GM12878 (cell line): ENCODE data around the gene HSD11B1. TPM values are rescaled to one million over a fixed set of nuclear protein-coding genes. Genes with fewer than 3 reads are reported as not detected.

Experiments
- BHLHE40 ChIP-seq, 2 experiments: fragments of 450-650 bp in 1 of 2; IDR thresholded peaks; 2 replicates each; pipeline ENCODE4 v1.6.1; 2011 to 2017; ENCODE audit warnings: low read depth in 2 of 2, borderline replicate concordance in 1 of 2, improper control_type of control experiment in 1 of 2, low read length in 1 of 2, mild to moderate bottlenecking in 1 of 2
- CBFB ChIP-seq: IDR thresholded peaks from 2 replicates; pipeline ENCODE4 v1.6.1; 2016; ENCODE audit warnings: antibody characterized with exemption, low read depth
- GATAD2B ChIP-seq: fragments of 450-650 bp; conservative IDR thresholded peaks from 2 replicates; pipeline ENCODE4 v1.6.1; 2017; ENCODE audit warnings: low read depth, mild to moderate bottlenecking, moderate library complexity
- IRF4 ChIP-seq: IDR thresholded peaks from 2 replicates; pipeline ENCODE4 v1.6.1; 2011; ENCODE audit warnings: low read depth, low read length
- KDM1A ChIP-seq: fragments of 200-600 bp; sonication (generic); IDR thresholded peaks from 2 replicates; pipeline ENCODE4 v1.6.1; 2016; ENCODE audit warnings: borderline replicate concordance
- MTA2 ChIP-seq: fragments of 450-650 bp; IDR thresholded peaks from 2 replicates; pipeline ENCODE4 v1.6.1; 2016; ENCODE audit warnings: low read depth, mild to moderate bottlenecking, moderate library complexity
- MTA3 ChIP-seq: IDR thresholded peaks from 2 replicates; pipeline ENCODE4 v1.6.1; 2012; ENCODE audit warnings: low read length, inconsistent platforms, borderline replicate concordance
- MXI1 ChIP-seq: fragments of 150-350 bp; IDR thresholded peaks from 2 replicates; pipeline ENCODE4 v1.6.1; 2011; ENCODE audit warnings: low read depth, mild to moderate bottlenecking, inconsistent platforms, low read length, improper control_type of control experiment
- NFXL1 ChIP-seq: fragments of 450-650 bp; IDR thresholded peaks from 2 replicates; pipeline ENCODE4 v1.6.1; 2017; ENCODE audit warnings: antibody characterized with exemption, mild to moderate bottlenecking, borderline replicate concordance
- NFYB ChIP-seq: IDR thresholded peaks from 2 replicates; pipeline ENCODE4 v1.6.1; 2011; ENCODE audit warnings: low read depth, mild to moderate bottlenecking, low read length, improper control_type of control experiment, moderate library complexity; ENCODE audit not compliant: insufficient read depth
- NR2F1 ChIP-seq: fragments of 450-650 bp; conservative IDR thresholded peaks from 2 replicates; pipeline ENCODE4 v1.6.1; 2017; ENCODE audit warnings: mild to moderate bottlenecking
- PAX5 ChIP-seq: IDR thresholded peaks from 2 replicates; pipeline ENCODE4 v1.6.1; 2011; ENCODE audit warnings: low read depth, low read length, borderline replicate concordance
- PML ChIP-seq: IDR thresholded peaks from 2 replicates; pipeline ENCODE4 v1.6.1; 2012; ENCODE audit warnings: low read length, inconsistent platforms
- RELA ChIP-seq: fragments of 450-650 bp; IDR thresholded peaks from 2 replicates; pipeline ENCODE4 v1.8.0; 2014; ENCODE audit warnings: borderline replicate concordance; ENCODE audit not compliant: partially characterized antibody
- SMAD1 ChIP-seq: fragments of 450-650 bp; IDR thresholded peaks from 2 replicates; pipeline ENCODE4 v1.6.1; 2018; ENCODE audit warnings: mild to moderate bottlenecking, low read depth; ENCODE audit not compliant: partially characterized antibody
- YBX1 ChIP-seq: fragments of 450-650 bp; IDR thresholded peaks from 2 replicates; pipeline ENCODE4 v1.6.1; 2016; ENCODE audit warnings: antibody characterized with exemption
- ZNF24 ChIP-seq: fragments of 450-650 bp; IDR thresholded peaks from 2 replicates; pipeline ENCODE4 v1.6.1; 2017; ENCODE audit warnings: antibody characterized with exemption, mild to moderate bottlenecking
- ZNF622 ChIP-seq: fragments of 450-650 bp; IDR thresholded peaks from 2 replicates; pipeline ENCODE4 v1.6.1; 2017; ENCODE audit warnings: mild to moderate bottlenecking, inconsistent platforms
- polyA plus RNA-seq, 11 experiments: library from polyadenylated mRNA; depleted of rRNA in 4 of 11; unstranded in 6 of 11; stranded (reverse) in 5 of 11; fragments of >200 nt; fragmentation: Nextera tagmentation in 4 of 11; fragmentation: Illumina TruSeq in 1 of 11; extraction: Ambion mirVana in 4 of 11; extraction: Trizol in 1 of 11; gene quantifications; 1 replicate in 1 of 11; 2 replicates in 10 of 11; pipeline versions ENCODE4 v1.2.1 to v1.2.3, GENCODE V29; 2011 to 2016; ENCODE audit warnings: inconsistent platforms in 2 of 11, missing spikeins in 2 of 11, low read depth in 1 of 11
- total RNA-seq, 4 experiments: library from RNA; depleted of rRNA in 3 of 4; stranded (reverse); fragments of >200 nt in 3 of 4; fragmentation: Illumina TruSeq in 1 of 4; extraction: Trizol in 1 of 4; gene quantifications; 2 replicates each; pipeline versions ENCODE4 v1.2.1 to v1.2.3, GENCODE V29; 2013 to 2021
- TF ChIP-seq, protein P1 (sequence below): fragments of 450-650 bp; IDR thresholded peaks from 2 replicates; pipeline ENCODE4 v1.6.1; 2017; ENCODE audit warnings: mild to moderate bottlenecking, moderate library complexity
- TF ChIP-seq, protein P2 (sequence below): IDR thresholded peaks from 2 replicates; pipeline ENCODE4 v1.6.1; 2012; ENCODE audit warnings: low read depth, low read length, improper control_type of control experiment
- TF ChIP-seq, protein P3 (sequence below): fragments of 450-650 bp; IDR thresholded peaks from 2 replicates; pipeline ENCODE4 v1.6.1; 2017; ENCODE audit warnings: mild to moderate bottlenecking
- TF ChIP-seq, protein P4 (sequence below): IDR thresholded peaks from 2 replicates; pipeline ENCODE4 v1.6.1; 2011; ENCODE audit warnings: borderline replicate concordance, low read depth, mild to moderate bottlenecking, moderate library complexity, mixed read lengths, low read length; ENCODE audit not compliant: insufficient read depth; ENCODE audit errors: extremely low read length

HSD11B1 gene
- total and polyA plus RNA-seq, 10 of the 15 experiments (the other 5 are each of a cell fraction or from before 2014, with no cell fraction given), result 0.04 to 0.27 (median 0.15) TPM; not detected in 7

DNA sequence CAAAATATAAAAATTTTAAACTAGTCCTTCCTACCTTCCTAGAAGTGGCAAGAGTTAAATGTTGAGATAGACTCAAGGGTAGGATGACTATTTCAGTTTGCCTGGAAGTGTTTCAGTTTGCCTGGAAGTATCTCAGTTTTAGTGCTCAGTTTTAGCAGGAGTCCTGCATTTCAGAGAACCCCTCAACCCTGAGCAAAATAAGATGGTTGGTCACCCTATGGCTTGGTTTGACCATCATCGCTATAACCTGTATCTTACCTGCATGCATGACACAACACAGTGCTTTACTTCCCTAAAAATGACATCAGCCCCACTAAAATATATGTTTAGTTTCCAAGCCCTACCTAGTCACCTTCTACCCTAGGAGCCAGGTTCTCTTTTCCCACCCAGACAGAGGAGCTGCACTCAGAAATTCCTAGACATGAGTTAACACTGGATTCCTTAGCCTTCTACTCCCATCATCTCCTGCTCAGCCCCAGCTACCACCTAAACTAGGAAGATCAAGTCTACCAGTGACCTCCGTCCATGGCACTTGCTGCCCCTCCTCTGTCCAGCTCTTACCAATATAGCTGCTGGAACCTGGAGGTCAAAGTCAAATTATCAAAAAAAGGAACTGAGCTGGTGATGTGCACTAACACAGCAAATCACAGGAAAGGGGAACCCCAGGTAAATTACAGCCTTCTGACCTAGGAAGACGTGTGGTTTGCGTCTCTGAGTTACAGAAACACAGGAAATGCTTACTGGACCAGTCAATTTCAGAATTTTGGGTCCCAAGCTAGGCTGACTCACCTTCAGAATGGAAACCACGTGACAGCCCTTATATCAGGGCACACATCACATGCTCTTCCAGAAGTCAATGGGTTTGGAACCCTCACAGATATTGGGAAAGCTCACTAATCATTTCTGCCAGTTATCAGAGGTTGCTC, 31.7 kb upstream of the HSD11B1 start (continued):
- TF ChIP-seq, protein P1, sequence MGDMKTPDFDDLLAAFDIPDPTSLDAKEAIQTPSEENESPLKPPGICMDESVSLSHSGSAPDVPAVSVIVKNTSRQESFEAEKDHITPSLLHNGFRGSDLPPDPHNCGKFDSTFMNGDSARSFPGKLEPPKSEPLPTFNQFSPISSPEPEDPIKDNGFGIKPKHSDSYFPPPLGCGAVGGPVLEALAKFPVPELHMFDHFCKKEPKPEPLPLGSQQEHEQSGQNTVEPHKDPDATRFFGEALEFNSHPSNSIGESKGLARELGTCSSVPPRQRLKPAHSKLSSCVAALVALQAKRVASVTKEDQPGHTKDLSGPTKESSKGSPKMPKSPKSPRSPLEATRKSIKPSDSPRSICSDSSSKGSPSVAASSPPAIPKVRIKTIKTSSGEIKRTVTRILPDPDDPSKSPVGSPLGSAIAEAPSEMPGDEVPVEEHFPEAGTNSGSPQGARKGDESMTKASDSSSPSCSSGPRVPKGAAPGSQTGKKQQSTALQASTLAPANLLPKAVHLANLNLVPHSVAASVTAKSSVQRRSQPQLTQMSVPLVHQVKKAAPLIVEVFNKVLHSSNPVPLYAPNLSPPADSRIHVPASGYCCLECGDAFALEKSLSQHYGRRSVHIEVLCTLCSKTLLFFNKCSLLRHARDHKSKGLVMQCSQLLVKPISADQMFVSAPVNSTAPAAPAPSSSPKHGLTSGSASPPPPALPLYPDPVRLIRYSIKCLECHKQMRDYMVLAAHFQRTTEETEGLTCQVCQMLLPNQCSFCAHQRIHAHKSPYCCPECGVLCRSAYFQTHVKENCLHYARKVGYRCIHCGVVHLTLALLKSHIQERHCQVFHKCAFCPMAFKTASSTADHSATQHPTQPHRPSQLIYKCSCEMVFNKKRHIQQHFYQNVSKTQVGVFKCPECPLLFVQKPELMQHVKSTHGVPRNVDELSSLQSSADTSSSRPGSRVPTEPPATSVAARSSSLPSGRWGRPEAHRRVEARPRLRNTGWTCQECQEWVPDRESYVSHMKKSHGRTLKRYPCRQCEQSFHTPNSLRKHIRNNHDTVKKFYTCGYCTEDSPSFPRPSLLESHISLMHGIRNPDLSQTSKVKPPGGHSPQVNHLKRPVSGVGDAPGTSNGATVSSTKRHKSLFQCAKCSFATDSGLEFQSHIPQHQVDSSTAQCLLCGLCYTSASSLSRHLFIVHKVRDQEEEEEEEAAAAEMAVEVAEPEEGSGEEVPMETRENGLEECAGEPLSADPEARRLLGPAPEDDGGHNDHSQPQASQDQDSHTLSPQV, result 0 out of 2 replicates have a peak, but pooled peaks have one; percentile 7
- no peak for TF ChIP-seq ZNF24
- TF ChIP-seq NFXL1, result no peak
- TF ChIP-seq NFYB, result peak; percentile 62
- no peak for TF ChIP-seq MTA3
- TF ChIP-seq, protein P2, sequence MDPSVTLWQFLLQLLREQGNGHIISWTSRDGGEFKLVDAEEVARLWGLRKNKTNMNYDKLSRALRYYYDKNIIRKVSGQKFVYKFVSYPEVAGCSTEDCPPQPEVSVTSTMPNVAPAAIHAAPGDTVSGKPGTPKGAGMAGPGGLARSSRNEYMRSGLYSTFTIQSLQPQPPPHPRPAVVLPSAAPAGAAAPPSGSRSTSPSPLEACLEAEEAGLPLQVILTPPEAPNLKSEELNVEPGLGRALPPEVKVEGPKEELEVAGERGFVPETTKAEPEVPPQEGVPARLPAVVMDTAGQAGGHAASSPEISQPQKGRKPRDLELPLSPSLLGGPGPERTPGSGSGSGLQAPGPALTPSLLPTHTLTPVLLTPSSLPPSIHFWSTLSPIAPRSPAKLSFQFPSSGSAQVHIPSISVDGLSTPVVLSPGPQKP, result no peak
- 0 out of 2 replicates have a peak, but pooled peaks have one; percentile 31 for TF ChIP-seq GATAD2B
- 0 out of 2 replicates have a peak, but pooled peaks have one; percentile 27 for TF ChIP-seq PML
- TF ChIP-seq MTA2, result peak; percentile 94
- TF ChIP-seq IRF4, result peak; percentile 71
- TF ChIP-seq ZNF622, result no peak
- TF ChIP-seq, protein P3, sequence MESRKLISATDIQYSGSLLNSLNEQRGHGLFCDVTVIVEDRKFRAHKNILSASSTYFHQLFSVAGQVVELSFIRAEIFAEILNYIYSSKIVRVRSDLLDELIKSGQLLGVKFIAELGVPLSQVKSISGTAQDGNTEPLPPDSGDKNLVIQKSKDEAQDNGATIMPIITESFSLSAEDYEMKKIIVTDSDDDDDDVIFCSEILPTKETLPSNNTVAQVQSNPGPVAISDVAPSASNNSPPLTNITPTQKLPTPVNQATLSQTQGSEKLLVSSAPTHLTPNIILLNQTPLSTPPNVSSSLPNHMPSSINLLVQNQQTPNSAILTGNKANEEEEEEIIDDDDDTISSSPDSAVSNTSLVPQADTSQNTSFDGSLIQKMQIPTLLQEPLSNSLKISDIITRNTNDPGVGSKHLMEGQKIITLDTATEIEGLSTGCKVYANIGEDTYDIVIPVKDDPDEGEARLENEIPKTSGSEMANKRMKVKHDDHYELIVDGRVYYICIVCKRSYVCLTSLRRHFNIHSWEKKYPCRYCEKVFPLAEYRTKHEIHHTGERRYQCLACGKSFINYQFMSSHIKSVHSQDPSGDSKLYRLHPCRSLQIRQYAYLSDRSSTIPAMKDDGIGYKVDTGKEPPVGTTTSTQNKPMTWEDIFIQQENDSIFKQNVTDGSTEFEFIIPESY, result no peak
- no peak for TF ChIP-seq YBX1
- TF ChIP-seq RELA, result peak; percentile 95
- 0 out of 2 replicates have a peak, but pooled peaks have one; percentile 28 for TF ChIP-seq CBFB
- peak; percentile 97 for TF ChIP-seq NR2F1
- TF ChIP-seq SMAD1, result peak; percentile 34
- peak; percentile 69; the same call in 1 of the 2 replicates for TF ChIP-seq PAX5
- TF ChIP-seq, protein P4, sequence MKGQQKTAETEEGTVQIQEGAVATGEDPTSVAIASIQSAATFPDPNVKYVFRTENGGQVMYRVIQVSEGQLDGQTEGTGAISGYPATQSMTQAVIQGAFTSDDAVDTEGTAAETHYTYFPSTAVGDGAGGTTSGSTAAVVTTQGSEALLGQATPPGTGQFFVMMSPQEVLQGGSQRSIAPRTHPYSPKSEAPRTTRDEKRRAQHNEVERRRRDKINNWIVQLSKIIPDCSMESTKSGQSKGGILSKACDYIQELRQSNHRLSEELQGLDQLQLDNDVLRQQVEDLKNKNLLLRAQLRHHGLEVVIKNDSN, result peak; percentile 64
- peak; percentile 81 to 85 for TF ChIP-seq BHLHE40 (IDR thresholded peaks at IDR 0.05; ENCODE audit: borderline replicate concordance in 1 of 2, low read depth in 2 of 2, low read length in 1 of 2)
- peak; percentile 70; the same call in 1 of the 2 replicates for TF ChIP-seq MXI1
- TF ChIP-seq KDM1A, result no peak
